HG03196 (cell line): Measurements from ENCODE around the gene GPR17.

ENCODE experiments used
- ATAC-seq: cut with Tn5 transposase; IDR thresholded peaks from one replicate; pipeline ENCODE4 v1.9.1; 2021; ENCODE audit not compliant: unreplicated experiment

The GPR17 gene

GRCh38 chr2:127665267-127665893, 19.4 kb downstream of the GPR17 start:
- ATAC-seq: no peak

DNA sequence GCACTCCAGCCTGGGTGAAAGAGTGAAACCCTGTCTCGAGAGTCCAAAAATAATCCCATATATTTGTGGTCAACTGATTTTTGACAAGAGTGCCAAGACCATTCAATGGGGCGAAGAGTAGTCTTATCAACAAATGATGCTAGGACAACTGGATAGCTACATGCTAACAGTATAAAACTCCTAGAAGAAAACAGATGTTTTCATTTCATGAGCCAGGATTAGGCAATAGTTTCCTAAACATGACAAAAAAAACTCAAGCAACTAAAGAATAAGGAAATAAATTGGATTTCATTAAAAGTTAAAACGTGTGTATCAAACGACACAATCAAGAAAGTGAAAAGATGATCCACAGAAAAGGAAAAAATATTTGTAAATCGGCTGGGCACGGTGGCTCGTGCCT, 23.1 kb downstream of the GPR17 start:
- no peak for ATAC-seq

DNA sequence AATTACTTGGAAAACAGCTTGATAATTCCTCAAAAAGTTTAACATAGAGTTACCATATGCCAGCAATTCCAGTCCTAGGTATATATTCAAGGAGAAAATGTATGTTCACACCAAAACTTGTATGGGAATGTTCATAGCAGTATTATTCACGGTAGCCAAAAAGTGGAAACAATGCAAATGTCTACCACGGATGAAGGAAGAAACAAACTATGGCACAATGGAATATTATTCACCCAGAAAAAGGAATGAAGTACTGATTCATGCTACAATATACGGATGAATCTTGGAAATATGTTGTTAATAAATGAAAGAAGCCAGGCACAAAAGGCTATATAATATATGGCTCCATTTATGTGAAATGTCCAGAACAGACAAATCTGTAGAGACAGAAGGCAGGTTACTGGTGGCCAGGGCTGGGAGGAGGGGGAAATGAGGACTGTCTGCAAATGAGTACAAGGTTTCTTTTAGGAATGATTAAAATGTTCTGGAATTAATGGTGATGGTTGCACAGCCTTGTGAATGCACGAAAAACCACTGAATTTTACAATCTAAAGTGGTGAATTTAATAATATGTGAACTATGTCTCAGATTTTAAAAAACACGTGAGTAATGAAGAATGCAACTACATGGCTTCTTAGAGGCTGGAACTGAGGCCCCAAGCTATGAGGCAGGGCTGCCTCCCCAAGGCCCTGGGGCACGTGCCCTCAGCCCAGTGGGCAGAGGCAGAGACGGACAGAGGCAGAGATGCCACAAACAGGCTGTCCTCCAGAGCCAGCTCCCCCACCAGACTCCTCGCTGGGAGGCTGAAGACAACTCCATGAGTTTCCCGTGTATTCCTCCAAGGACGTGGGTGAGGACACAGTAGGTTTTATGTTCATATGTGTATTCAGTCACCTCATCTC, 24.4 kb downstream of the GPR17 start:
- ATAC-seq: no peak

GRCh38 chr2:127670957-127671290, 25.0 kb downstream of the GPR17 start:
- no peak for ATAC-seq

DNA sequence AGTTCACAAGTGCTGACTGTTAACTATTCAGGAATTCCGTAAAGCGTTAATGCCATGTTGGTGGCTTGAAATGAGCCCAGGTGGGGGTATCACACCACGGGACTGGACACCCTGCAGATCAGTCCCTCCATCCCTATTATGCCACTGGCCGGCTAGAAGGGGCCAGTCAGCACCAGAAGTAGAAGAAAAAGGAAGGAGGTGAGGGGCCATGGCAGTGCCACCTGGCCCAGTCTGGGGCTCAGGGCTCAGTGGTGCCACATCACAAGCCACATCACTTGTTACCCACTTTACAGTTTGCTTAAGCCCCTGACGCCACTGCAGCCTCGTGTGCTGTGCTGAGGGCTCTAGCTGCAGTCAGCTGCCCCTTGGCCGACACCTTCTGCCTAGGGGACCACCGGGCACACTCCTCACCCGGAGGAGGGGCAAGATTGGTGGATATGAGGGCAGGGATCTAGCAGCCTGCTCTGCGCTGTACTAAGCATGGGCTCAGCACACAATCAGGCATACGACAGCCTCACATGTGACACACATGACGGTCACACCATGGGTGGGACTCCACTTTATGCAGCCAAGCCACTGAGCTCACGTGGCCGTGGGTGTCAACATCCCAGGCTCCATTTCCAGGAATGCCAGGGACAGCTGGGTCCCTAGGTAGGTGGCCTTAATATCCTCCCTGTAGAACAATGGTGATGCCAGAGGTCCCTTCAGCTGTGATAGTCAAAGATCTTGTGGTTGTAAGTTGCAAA, 25.8 kb downstream of the GPR17 start:
- ATAC-seq: no peak

GRCh38 chr2:127672341-127673224, 26.6 kb downstream of the GPR17 start:
- ATAC-seq: no peak

DNA sequence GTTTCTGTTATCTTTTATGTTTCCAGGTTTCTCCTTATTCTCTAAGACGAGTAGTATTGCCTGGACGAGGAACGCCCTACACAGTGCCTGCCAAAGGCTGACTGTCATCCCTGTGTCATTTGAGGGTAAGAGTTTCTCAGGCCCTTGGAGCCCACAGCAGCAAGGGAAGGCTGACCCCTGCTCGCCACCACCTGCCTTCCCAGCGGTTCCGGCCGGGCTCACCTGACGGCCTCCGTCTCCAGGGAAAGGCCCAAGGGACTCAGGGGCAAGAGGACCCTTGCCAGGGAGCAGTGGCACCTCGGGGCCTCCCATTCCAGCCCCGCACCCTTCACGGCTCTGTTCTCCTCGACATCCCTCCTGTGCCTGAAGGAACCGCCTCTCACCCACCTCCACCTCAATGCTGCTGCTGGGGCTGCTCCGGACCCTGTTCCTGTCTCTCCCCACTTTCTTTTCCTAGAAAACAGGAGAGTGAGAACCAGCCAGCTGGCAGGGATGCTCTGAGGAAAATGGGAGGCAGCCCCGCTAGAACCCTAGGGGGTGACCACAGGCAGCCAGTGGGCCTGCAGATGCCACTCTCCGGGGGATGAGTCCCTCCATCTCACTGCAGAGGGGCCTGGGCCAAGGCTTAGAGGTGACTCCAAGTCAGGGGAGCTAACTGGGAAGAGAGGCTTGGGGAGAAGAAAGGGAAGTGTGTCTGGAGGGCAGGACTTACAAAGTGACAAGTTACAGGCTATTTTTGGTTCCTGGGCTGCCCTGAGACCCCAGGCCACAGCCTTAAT, 27.5 kb downstream of the GPR17 start:
- ATAC-seq: no peak

DNA sequence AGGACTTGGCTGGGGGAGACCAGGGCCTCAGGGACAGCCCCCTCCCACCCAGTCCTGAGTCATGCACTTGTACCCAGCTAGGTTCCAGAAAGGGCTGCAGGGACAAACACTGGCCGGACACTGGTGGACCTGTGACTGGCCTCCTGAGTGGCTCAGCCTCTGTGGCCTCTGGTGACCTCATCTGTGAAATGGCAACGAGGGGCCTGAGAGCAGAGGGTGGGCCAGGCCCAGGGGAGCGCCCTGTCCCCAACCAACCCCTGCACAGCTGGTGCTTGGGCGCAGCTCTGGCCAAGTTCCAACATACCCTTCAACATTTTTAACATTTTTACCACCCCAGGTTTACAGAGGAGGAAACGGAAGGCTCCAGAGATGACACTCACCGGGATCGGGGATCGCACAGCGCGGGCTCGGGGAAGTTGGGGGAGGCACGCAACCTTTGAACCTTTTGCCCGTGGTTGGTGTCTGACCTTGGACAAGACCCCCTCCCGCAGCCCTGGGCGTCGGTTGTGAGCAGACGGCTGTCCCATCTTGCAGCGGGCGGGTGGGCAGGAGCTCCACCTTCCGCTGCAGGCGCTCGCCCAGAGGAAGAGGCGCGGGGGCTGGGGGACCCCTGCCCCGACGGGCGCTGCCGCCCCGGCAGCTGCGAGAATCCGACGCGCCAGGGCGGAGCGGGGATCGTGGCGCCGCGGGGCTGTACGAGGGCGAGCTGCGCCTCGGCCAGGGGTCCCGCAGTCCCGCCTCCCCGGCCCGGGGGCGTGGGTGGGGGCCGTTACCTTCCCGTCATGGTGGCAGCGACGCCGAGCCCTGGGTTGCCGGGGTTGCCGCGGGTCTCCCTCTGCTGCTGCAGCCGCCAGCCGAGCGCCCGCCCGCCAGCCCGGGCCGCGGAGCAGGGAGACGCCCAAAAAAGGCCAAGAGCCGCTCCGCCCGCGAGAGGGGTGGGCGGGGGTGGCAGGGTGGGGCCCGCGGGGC, 28.6 kb downstream of the GPR17 start:
- ATAC-seq: no peak

- ATAC-seq: no peak
These were observed 29.6 kb downstream of the GPR17 start, which contains the start of gene LIMS2 for GRCh38 chr2:127675331-127676261. TSS of gene LIMS2 (minus strand) at chr2:127675530. CDS start at chr2:127675024, 506 bp downstream.

GRCh38 chr2:127676906-127677305, 31.0 kb downstream of the GPR17 start:
- no peak for ATAC-seq

DNA sequence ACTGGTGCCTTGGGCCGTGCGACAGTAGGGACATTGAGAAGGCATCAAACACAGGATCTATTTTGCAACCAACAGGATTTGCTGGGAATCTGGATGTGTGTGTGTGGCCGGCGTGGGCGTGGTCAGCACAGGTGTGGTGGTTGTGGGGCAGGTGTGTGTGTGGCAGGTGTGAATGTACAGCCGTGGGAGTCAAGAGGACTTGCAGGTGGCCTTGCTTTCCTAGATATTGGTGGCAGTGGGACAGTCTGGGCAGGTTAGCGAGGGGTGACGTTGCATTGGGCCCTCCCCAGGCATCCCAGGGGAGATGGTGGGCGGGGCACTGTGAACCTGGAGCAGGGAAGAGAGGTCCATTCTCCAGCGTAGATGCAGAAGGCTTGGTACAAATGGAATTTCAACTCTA, 32.6 kb downstream of the GPR17 start:
- no peak for ATAC-seq

GRCh38 chr2:127678991-127679390, 33.0 kb downstream of the GPR17 start:
- no peak for ATAC-seq

DNA sequence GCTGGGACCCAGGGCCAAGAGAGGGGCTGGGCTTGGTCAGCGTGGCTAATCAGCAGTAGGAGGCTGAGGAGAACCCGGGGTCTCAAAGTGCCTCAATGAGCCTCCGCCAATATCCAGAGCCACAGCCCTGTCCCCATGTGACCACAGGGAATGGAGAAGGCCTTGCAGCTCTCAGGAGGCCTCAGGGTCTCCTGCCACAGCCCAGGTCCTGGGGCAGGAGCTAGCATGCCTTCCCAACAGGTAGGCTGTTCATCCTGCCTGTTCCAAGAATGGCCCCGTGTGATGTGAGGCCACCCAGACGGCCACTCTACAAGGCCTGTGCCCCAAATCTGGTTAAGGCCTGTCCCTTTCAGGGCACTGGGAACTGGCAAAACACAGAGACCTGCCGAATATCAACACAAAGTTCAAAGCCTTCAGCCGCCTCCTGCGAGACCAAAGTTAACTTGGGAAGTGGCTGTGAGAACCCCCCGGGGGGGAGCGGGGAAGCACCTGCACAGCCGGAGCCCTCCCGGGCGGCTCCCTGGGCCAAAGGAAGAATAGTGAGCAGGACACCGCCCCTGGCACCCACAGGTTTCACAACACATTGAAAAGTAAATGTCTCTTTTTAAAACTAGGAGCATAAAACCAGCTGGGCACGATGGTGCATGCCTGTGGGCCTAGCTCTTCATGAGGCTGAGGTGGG, 33.9 kb downstream of the GPR17 start:
- no peak for ATAC-seq

DNA sequence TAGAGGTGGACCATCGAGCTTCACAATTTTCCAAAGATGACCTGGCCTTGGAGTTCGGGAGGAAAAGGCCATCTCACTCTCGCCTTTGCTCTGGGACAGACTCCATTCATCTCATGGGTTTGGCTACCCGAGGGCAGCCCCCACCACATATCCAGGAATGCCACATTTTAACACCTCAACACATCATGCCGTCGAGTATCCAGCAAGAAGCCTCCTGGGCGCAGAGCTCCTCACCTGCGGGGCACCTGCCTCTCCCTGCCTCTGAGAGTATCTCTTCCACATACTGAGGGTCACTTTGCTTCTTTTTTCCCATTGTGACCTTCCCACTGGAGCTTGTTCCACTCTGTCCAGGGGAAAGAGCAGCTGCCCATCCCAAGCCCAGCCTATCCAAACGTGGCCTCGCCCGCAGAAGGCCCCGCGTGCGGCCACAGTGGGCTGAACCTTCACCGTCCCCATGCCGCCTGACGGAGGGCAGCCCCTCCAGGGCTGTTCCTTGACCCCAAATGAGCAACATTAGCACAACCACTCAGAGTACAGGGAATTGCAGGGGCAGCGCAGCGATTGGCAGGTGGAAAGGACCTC, 34.8 kb downstream of the GPR17 start:
- no peak for ATAC-seq

- no peak for ATAC-seq
These were observed 35.4 kb downstream of the GPR17 start for GRCh38 chr2:127681288-127681804.

DNA sequence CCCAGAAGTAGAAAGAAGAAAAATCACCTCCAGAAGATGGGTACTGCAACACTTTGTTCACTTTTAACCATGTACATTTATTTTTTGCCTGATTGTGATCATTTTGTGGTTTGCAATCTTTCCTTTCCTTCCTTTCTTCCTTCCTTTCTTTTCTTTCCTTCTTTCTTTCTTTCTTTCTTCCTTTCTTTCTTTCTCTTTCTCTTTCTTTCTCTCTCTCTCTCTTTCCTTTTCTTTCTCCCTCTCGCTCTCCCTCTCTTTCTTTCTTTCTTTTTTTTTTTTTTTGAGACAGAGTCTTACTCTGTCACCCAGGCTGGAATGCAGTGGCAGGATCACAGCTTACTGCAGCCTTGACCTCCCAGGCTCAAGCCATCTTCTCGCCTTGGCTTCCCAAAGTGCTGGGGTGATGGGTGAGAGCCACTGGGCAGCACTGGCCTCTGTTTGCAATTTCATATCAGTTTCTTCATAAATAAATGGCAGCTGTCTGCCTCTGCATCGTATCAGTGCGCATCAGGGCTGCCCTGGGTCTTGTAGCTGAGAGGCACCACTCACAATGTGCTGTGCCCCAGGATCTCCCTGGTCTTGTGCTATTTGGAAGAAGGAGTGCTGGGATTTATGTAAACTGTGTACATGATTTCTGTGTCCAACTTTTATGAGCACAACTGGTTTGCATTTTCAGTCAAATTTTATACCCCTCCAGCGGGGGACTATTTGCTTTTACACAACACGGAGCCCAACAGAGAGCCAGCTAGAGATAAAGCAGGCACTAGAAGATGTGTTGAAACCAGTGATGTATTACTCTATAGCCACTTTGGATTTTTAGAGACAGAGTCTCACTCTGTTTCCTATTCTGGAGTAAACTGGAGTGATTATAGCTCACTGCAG, 36.3 kb downstream of the GPR17 start:
- ATAC-seq: no peak
